T-helper 1 cell (primary cell): ENCODE data around the gene ZDHHC11B.

ENCODE experiments used
- DNase-seq, 5 donors: peaks; one replicate each; pipeline ENCODE4 v3.0.0-alpha.2; 2012 to 2020

Gene ZDHHC11B

DNA sequence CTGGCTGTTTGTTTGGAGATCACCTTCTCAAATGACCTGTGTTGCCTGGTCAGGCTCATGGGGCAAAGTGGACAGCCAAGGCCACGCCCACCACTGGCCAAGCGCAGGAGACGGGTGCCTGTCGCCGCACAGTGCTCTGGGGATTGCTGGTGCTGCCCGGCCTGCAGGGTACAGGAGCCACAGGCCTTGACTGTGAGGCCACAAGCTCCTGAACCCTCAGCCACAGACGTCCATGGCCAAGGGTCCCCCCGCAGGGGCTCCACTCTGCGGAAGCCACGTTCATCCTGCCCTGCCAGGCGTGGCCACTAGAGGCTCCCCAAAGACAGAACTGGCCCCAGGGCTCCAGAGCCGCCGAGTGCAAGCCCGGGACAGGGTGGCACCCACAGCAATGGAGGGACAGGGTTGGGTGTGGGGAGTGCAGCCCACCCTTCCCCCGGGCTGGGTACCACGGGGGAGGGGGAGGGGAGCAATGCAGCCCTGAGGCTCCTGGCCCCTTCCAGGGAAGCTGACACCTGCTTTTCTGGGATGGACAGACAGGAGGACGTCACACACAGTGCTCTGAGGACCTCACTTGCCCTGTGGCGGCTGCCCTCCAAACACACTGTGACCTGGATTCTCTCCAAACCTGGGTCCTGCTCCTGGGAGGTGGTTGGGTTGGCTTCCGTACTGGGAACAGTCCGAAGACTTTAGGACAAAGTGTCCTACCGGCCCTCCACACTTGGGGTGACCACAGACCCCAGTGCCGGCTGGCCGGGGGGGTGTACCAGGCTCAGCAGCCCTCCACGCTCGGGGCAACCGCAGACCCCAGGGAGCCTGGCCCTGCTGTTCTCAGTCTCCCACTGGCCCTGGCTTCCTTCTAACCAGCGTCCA lies 112.8 kb downstream of the ZDHHC11B start:
- DNase-seq, result peak; percentile 37 to 64 (median 60)

DNA sequence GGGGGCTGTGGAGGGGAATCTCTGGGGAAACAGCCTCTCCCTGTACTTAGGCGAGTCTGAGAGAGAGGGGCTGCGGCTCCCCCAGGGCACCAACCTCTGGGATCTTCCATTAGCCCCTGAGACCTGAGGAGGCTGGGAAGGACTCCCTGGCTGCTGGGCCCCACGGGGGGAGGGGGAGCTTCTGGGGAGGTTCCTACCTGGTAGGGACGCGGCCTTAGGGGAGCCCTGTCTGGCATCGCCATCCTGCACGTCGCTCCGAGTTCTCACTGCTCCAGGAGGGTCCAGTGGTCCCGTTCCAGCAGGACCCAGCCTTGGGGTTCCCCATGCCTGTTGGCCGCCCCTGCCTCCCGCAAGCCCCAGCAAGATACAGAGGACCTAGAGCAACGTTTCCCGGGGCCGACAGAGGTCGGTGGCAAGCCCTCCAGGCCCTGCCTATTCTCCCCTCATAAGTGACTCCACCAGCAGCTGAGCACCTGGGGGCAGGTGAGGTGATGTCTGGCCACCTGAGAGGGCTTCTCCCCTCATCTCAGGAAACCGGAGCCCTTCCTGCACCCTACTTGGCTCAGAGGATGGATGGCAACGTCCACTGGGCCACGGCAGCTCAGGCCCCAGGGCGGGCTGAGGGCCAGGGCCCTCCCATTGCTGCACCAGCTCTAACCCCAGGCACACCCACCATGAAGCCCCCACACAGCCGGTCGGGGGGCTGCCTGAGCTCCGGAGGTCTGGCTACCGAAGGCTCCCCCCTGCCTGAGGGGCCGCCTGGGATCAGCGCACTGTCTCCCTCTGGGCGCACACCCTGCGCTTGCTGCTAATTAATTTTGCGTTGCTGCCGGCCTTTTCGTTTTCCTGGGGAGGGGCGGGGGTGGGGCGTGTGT lies 113.9 kb downstream of the ZDHHC11B start:
- DNase-seq, result no peak

GRCh38 chr5:669842-670395 lies 114.6 kb downstream of the ZDHHC11B start:
- peak in 1 of 5 donors; percentile 12 for DNase-seq

GRCh38 chr5:669111-669841 lies 115.3 kb downstream of the ZDHHC11B start:
- peak in 3 of 5 donors; percentile 18 to 45 (median 42) for DNase-seq

DNA sequence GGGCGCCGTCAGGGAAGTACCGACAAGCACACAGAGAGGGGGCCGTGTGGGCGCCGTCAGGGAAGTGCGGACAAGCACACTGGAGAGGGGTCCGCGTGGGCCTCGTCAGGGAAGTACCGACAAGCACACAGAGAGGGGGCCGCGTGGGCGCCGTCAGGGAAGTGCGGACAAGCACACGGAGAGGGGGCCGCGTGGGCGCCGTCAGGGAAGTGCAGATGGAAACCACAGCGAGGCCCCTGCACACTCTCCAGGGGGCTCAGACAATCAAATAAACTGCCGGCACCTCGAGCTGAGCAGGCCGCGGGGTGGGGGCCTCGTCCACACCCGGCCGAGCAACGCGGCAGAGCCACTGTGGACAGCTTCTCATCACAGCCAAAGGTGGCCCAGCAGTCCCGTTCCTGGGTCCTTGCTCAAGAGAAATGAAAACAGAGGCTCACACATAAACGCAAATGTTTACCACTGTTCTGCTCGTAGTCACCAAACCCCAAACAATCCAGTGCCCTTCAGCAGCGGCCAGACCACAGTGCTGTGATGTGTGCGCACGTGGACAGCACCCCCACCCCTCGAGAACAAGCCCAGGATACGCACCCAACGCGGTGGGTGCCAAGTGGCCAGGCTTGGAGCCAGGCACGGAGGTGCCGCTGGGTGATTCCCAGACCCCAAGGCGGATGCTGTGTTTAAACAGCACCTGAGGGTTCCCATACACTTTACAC lies 116.1 kb downstream of the ZDHHC11B start:
- DNase-seq, result no peak

GRCh38 chr5:666816-667498 lies 117.6 kb downstream of the ZDHHC11B start:
- no peak for DNase-seq

- no peak for DNase-seq
These were observed 118.4 kb downstream of the ZDHHC11B start for GRCh38 chr5:665956-666711.

DNA sequence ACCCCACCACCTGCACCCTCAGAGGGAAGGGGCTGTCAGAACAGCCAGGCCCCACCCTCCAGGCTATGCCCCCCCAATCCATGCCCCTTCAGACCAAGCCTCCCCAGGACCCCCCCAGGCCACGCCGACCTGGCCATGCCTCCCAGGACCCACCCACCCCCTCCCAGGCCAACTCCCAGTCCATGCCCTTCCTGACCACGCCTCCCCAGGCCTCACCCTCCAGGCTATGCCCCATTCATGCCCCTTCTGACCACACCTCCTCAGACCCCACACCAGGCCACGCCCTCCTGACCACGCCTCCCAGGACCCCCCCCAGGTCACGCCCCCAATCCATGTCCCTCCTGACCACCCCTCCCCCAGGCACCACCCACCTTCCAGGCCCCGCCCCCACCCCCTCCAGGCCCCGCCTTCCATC lies 119.0 kb downstream of the ZDHHC11B start:
- DNase-seq, result no peak

DNA sequence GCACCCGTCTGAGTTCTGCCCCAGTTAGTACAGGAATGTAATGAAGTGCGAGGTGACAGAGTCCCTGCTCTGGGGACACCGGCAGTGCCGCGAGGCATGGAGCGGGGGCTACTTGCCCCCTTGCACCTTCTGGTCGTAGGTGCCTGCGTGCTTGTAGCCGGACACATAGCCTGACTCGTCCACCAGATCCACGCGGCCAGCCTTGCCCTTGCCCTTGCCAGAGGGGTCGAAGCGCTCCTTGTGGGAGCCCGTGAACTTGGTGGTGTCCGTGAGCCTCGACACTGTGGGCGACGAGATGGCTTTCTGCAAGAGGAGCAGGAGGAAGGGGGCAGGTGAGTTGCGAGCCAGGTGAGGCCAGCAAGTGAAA lies 119.6 kb downstream of the ZDHHC11B start:
- DNase-seq, result peak in 1 of 5 donors; percentile 10

- peak in 1 of 5 donors; percentile 17 for DNase-seq
These were observed 120.1 kb downstream of the ZDHHC11B start for GRCh38 chr5:664343-664993.

DNA sequence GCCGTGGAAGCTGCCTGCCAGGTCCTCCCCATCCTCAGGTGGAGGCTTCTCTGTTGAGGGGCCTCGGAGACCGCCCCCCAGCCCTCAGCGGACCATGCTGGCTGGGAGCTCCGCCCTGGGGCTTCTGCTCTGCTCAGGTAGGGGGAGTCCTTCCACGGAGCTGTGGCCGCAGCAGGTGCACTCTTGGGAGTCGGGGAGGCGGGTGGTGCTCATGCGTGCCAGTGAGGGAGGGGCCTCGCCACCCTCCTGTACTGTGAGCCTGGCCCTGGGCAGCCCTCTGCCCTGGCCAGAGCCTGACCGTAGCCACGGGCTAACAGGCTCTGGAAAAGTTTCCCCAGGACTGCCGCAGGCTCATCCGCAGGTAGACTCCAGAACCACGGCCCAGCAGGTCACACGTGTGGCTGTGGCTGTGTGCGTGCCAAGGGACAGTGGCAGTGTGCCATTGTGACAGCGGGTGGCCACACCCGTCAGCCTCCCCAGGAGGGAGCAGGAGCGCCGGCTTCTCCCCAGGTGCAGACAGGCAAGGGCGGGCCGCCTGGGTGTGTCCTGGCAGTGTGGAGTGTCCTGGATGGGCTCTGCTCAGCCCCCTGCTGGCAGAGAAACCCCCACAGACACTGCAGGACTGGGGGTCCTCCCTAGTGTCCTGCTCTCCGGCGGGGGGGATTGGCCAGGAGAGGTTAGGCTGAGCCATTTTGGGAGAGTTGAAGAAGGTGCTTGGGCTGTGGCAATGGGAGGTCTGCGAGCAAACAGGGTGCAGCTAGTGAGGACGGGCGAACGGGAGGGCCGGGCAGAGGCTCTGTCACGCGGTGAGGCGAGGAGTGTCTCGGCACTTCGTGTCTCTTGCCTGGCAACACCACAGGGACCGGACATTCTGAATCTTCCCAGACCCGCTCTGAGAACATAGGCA lies 120.8 kb downstream of the ZDHHC11B start:
- no peak for DNase-seq

DNA sequence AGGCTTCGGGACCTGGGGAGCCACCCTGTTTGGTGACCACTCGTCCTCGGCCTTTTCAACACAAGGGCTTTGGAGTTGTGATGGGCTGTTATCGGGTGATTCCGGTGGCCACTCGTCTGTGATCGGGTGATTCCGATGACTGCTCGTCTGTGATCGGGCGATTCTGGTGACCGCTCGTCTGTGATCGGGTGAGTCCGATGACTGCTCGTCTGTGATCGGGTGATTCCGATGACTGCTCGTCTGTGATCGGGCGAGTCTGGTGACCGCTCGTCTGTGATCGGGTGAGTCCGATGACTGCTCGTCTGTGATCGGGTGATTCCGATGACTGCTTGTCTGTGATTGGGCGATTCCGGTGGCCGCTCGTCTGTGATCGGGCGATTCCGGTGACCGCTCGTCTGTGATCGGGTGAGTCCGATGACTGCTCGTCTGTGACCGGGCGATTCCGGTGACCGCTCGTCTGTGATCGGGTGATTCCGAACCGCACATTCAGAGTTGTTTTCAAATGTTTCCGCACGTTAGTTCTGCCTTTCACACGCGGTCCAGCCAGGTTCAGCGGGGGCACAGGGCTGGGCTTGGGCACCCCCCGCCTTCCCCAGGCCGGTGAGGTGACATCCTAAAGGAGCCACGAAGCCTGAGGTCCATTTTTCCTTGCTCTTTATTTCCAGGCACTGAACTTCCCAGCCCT lies 121.6 kb downstream of the ZDHHC11B start:
- DNase-seq, result no peak

- no peak for DNase-seq
These were observed 122.4 kb downstream of the ZDHHC11B start for GRCh38 chr5:661891-662750.

GRCh38 chr5:660491-661030 lies 124.0 kb downstream of the ZDHHC11B start:
- DNase-seq, result no peak
